ENCODE results near the gene WDR35.

- TF ChIP-seq ZBTB33 (IDR thresholded peaks at IDR 0.05): no peak
- no peak for TF ChIP-seq CTCF (IDR thresholded peaks at IDR 0.05; ENCODE audit: low read depth, low read length, missing input control)
- no peak for TF ChIP-seq REST (IDR thresholded peaks at IDR 0.05)
- TF ChIP-seq RAD21 (IDR thresholded peaks at IDR 0.05): no peak
These were observed 40.3 kb upstream of the WDR35 start for GRCh38 chr2:20030224-20030623.
